HepG2 (cell line): ENCODE measurements around the gene CD44. TPM values are rescaled to one million over a fixed set of nuclear protein-coding genes. Genes with fewer than 3 reads are reported as not detected.

ENCODE experiments used
- ATAC-seq: fragments of 200-7000 bp; cut with Tn5 transposase; 3 replicates; pipeline ENCODE4 v1.9.1; 2020; ENCODE audit warnings: mild to moderate bottlenecking, moderate library complexity
- BruUV-seq: library from RNA; stranded (reverse); fragments of 400-500 nt; replicated peaks from 2 replicates; lab custom pipeline; 2021; lab: Mats Ljungman, UMichigan
- CTCF ChIA-PET: fragments of 300-600 bp; formaldehyde crosslinking; extraction: SDS; loops from one replicate; lab custom pipeline; 2021; ENCODE audit warnings: low total read pairs, inconsistent platforms, low intra/inter-chr PET ratio; lab: Yijun Ruan, JAX
- POLR2A ChIA-PET: fragments of 350-600 bp; sonication (Branson Sonifier 250); formaldehyde crosslinking; loops from one replicate; lab custom pipeline; 2020; ENCODE audit warnings: antibody characterized with exemption, inconsistent platforms; lab: Yijun Ruan, JAX
- DNase-seq: peaks from one replicate; pipeline ENCODE4 v3.0.0-alpha.2; 2015; ENCODE audit warnings: low spot score
- FAIRE-seq: peaks from 3 replicates; lab custom pipeline; 2011; peaks lifted over from hg19 to GRCh38; lab: Jason Lieb, UNC
- H2AFZ ChIP-seq: one replicate; pipeline ENCODE4 v1.6.1; 2011; ENCODE audit warnings: low read length, inconsistent platforms
- H3K27ac ChIP-seq: fragments of 300-600 bp; 3 replicates; pipeline ENCODE4 v1.8.0; 2011; ENCODE audit warnings: mixed run types, mild to moderate bottlenecking, mixed read lengths, low read length, inconsistent platforms; ENCODE audit not compliant: insufficient read depth; ENCODE audit errors: extremely low read length
- H3K27me3 ChIP-seq, 2 experiments: fragments of 200-600 bp in 1 of 2; 2 replicates in 1 of 2; 3 replicates in 1 of 2; pipeline versions ENCODE4 v1.6.0 to v1.8.0; 2011; ENCODE audit warnings: low read length in 2 of 2, mild to moderate bottlenecking in 2 of 2, moderate library complexity in 2 of 2, inconsistent platforms in 1 of 2; ENCODE audit not compliant: insufficient read depth in 2 of 2, control insufficient read depth in 1 of 2
- H3K36me3 ChIP-seq, 2 experiments: fragments of 200-600 bp in 1 of 2; replicated peaks in 1 of 2; 2 replicates in 1 of 2; 3 replicates in 1 of 2; pipeline versions ENCODE4 v1.5.1 to v1.8.0; 2011; ENCODE audit warnings: low read length in 2 of 2, inconsistent platforms in 1 of 2; ENCODE audit not compliant: insufficient read depth in 2 of 2, control insufficient read depth in 1 of 2
- H3K4me1 ChIP-seq: 2 replicates; pipeline ENCODE4 v1.5.1; 2012; ENCODE audit warnings: low read length, inconsistent platforms; ENCODE audit not compliant: insufficient read depth
- H3K4me2 ChIP-seq: 2 replicates; pipeline ENCODE4 v1.6.0; 2011; ENCODE audit warnings: low read depth, low read length, inconsistent platforms
- H3K4me3 ChIP-seq, 3 experiments: fragments of 200-600 bp in 1 of 3; sonication (generic), shearing (Covaris generic) in 1 of 3; replicated peaks in 1 of 3; 2 replicates each; pipeline ENCODE4 v1.5.1; 2011 to 2016; ENCODE audit warnings: low read length in 3 of 3, inconsistent platforms in 2 of 3, low read depth in 2 of 3, mild to moderate bottlenecking in 2 of 3, control low read depth in 1 of 3, mixed read lengths in 1 of 3; ENCODE audit not compliant: insufficient read depth in 1 of 3
- H3K79me2 ChIP-seq: one replicate; pipeline ENCODE4 v1.6.1; 2011; ENCODE audit warnings: low read length, inconsistent platforms; ENCODE audit not compliant: insufficient read depth
- H3K9ac ChIP-seq: 2 replicates; pipeline ENCODE4 v1.6.0; 2011; ENCODE audit warnings: mild to moderate bottlenecking, low read depth, low read length, inconsistent platforms; ENCODE audit not compliant: insufficient read depth
- H3K9me3 ChIP-seq: 2 replicates; pipeline ENCODE4 v1.5.1; 2012; ENCODE audit warnings: mild to moderate bottlenecking, low read length
- H4K20me1 ChIP-seq: 2 replicates; pipeline ENCODE4 v1.6.0; 2011; ENCODE audit warnings: inconsistent platforms, mild to moderate bottlenecking, low read length, moderate library complexity; ENCODE audit not compliant: insufficient read depth
- FOXA1 ChIP-seq, 2 experiments: fragments of 450-650 bp in 1 of 2; sonication (generic) in 1 of 2; formaldehyde crosslinking in 1 of 2; IDR thresholded peaks; 2 replicates each; pipeline versions ENCODE4 v1.4.0 to v1.6.1; 2016 to 2020; ENCODE audit warnings: missing genetic modification reagents in 1 of 2
- HMG20B ChIP-seq: conservative IDR thresholded peaks from 2 replicates; pipeline ENCODE4 v1.6.1; 2016; ENCODE audit warnings: missing genetic modification reagents, missing compliant biosample characterization
- NKX3-1 ChIP-seq: sonication (generic); formaldehyde crosslinking; IDR thresholded peaks from 2 replicates; pipeline ENCODE4 v1.5.0; 2020; ENCODE audit warnings: missing genetic modification reagents
- RARG ChIP-seq: sonication (generic); formaldehyde crosslinking; IDR thresholded peaks from 2 replicates; pipeline ENCODE4 v1.4.0; 2020; ENCODE audit warnings: low read depth, mild to moderate bottlenecking, missing genetic modification reagents
- RXRB ChIP-seq: IDR thresholded peaks from 2 replicates; pipeline ENCODE4 v1.6.1; 2016; ENCODE audit warnings: borderline replicate concordance, missing genetic modification reagents, missing compliant biosample characterization
- SMAD9 ChIP-seq: sonication (generic); formaldehyde crosslinking; IDR thresholded peaks from 2 replicates; pipeline ENCODE4 v1.5.1; 2020; ENCODE audit warnings: mild to moderate bottlenecking, missing genetic modification reagents
- ZFP62 ChIP-seq: sonication (generic); formaldehyde crosslinking; IDR thresholded peaks from 2 replicates; pipeline ENCODE4 v1.4.0; 2020; ENCODE audit warnings: missing genetic modification reagents
- ZKSCAN5 ChIP-seq: sonication (generic); formaldehyde crosslinking; IDR thresholded peaks from 2 replicates; pipeline ENCODE4 v1.5.1; 2020; ENCODE audit warnings: mild to moderate bottlenecking, missing genetic modification reagents
- ZNF616 ChIP-seq: sonication (generic); formaldehyde crosslinking; IDR thresholded peaks from 2 replicates; pipeline ENCODE4 v1.5.0; 2020; ENCODE audit warnings: low read depth, mild to moderate bottlenecking, missing genetic modification reagents
- ZNF746 ChIP-seq: sonication (generic); formaldehyde crosslinking; IDR thresholded peaks from 2 replicates; pipeline ENCODE4 v1.8.0; 2022; ENCODE audit warnings: mild to moderate bottlenecking, missing genetic modification reagents
- ZSCAN20 ChIP-seq: sonication (generic); formaldehyde crosslinking; IDR thresholded peaks from 2 replicates; pipeline ENCODE4 v1.4.0; 2020; ENCODE audit warnings: missing genetic modification reagents, mild to moderate bottlenecking, borderline replicate concordance
- WGBS: methylation state at CpG from one replicate; pipeline ENCODE4 v1.1.6; 2017; ENCODE audit warnings: low lambda C conversion rate; 5-methylcytosine and 5-hydroxymethylcytosine counted together
- in situ Hi-C: cut with HindIII; loops from 2 replicates; pipeline ENCODE4 v1.10.0; 2017; ENCODE audit warnings: low pct_unique_long_range_greater_than_20kb; ENCODE audit not compliant: extremely low pct_ligation_motif_present
- intact Hi-C: fragments of 100-400 bp; cut with micrococcal nuclease; formaldehyde crosslinking; loops from one replicate; pipeline ENCODE4 v1.10.0; 2022; ENCODE audit not compliant: unreplicated experiment
- polyA plus RNA-seq, 8 experiments: library from polyadenylated mRNA; depleted of rRNA in 3 of 8; stranded (reverse) in 7 of 8; unstranded in 1 of 8; fragments of >200 nt; fragmentation: Illumina TruSeq in 4 of 8; extraction: Trizol in 4 of 8; gene quantifications; 2 replicates each; pipeline versions ENCODE4 v1.2.1 to v1.2.3, GENCODE V29; 2011 to 2016; ENCODE audit warnings: low read depth in 4 of 8, missing spikeins in 1 of 8, mixed read lengths in 1 of 8; ENCODE audit not compliant: insufficient read depth in 1 of 8
- total RNA-seq, 5 experiments: library from RNA; depleted of rRNA; stranded (reverse); fragments of >200 nt; fragmentation: Illumina TruSeq; extraction: Trizol; gene quantifications; 2 replicates each; pipeline ENCODE4 v1.2.3, GENCODE V29; 2016; ENCODE audit warnings: low read depth in 1 of 5
- TF ChIP-seq, protein P1 (sequence below): sonication (generic); formaldehyde crosslinking; IDR thresholded peaks from 2 replicates; pipeline ENCODE4 v1.4.0; 2020; ENCODE audit warnings: missing genetic modification reagents, borderline replicate concordance

CD44 gene
- total and polyA plus RNA-seq, 2 of the 13 experiments (the other 11 are each of a cell fraction or from before 2014, with no cell fraction given), result 0.02 to 0.11 TPM

DNA sequence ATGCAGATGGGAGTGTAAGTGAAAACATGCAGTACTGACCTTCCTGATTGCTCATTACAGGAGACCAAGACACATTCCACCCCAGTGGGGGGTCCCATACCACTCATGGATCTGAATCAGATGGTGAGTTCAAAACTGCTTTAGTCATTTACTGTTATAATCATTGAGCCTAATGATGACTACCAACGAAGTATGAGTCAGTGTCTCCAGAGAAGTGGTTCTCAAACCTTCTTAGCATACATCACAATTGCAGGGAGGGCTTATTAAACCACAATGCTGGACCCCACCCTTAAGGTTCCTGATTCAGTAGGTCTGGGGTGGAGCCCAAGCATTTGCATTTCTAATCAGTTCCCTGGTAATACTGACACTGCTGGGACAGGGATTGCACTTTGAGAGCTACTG lies 75.8 kb downstream of the CD44 start:
- H3K27ac ChIP-seq, result no peak overlapping the region
- H2AFZ ChIP-seq, result no peak overlapping the region
- ChIA-PET POLR2A (no interaction called here), CTCF (no interaction called here)
- no peaks in the 10 kb centered on the region for H4K20me1 ChIP-seq
- DNase-seq (no peak), ATAC-seq (no peak), FAIRE-seq (no peak)
- H3K4me1 ChIP-seq, result peaks cover 12% of the 10 kb centered on the region
- intact Hi-C loops, result no loop called here
- H3K9me3 ChIP-seq, result no peaks in the 10 kb centered on the region
- H3K27me3 ChIP-seq, result peaks cover 0 to 4% of the 10 kb centered on the region in 2 experiments; a peak in 1 of 5 replicates
- TF ChIP-seq ZKSCAN5 (CRISPR knock-in tag), result no peak
- no peak for TF ChIP-seq ZSCAN20
- TF ChIP-seq RARG (CRISPR knock-in tag), result no peak
- TF ChIP-seq FOXA1 (IDR thresholded peaks at IDR 0.05), result no peak
- no peak for TF ChIP-seq FOXA1 (CRISPR knock-in tag; IDR thresholded peaks at IDR 0.05)
- TF ChIP-seq ZFP62 (CRISPR knock-in tag), result no peak
- no peak for TF ChIP-seq HMG20B (CRISPR knock-in tag)
- TF ChIP-seq ZNF616 (CRISPR knock-in tag), result no peak
- no peak for TF ChIP-seq ZNF746 (CRISPR knock-in tag)
- H3K9ac ChIP-seq, result no peak overlapping the region
- H3K36me3 ChIP-seq, result no peaks in the 10 kb centered on the region
- H3K4me2 ChIP-seq, result no peak overlapping the region
- H3K4me3 ChIP-seq, result no peak overlapping the region
- in situ Hi-C loops, result no loop called here
- WGBS, result 11% methylated on average over 1 of the region's 1 CpG
- BruUV-seq, result no TSS peak
- H3K79me2 ChIP-seq, result no peaks in the 10 kb centered on the region

DNA sequence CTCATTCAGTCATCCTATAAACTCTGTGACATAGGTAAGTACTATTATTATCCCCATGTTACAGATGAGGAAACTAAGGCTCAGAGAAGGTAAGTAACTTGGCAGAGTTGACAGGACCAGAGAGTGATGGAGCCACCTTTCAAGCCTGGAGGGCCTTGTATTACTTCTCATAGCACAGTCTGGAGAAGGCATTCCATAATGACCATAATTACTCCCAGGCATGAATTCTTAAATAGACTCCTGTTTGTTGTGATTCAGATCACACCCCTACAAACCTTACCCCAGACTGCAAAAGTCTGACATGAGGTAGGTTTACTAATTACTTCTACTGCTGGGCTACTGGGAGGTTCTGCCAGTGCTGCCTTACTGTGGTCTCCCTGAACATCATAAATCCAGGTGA lies 77.0 kb downstream of the CD44 start:
- H3K4me1 ChIP-seq, result peaks cover 12% of the 10 kb centered on the region
- FAIRE-seq, result no peak

More for the DNA sequence above, 77.0 kb downstream of the CD44 start:
- TF ChIP-seq NKX3-1 (CRISPR knock-in tag) (no peak), ZSCAN20 (no peak), RXRB (no peak), SMAD9 (CRISPR knock-in tag) (no peak)
- TF ChIP-seq, protein P1, sequence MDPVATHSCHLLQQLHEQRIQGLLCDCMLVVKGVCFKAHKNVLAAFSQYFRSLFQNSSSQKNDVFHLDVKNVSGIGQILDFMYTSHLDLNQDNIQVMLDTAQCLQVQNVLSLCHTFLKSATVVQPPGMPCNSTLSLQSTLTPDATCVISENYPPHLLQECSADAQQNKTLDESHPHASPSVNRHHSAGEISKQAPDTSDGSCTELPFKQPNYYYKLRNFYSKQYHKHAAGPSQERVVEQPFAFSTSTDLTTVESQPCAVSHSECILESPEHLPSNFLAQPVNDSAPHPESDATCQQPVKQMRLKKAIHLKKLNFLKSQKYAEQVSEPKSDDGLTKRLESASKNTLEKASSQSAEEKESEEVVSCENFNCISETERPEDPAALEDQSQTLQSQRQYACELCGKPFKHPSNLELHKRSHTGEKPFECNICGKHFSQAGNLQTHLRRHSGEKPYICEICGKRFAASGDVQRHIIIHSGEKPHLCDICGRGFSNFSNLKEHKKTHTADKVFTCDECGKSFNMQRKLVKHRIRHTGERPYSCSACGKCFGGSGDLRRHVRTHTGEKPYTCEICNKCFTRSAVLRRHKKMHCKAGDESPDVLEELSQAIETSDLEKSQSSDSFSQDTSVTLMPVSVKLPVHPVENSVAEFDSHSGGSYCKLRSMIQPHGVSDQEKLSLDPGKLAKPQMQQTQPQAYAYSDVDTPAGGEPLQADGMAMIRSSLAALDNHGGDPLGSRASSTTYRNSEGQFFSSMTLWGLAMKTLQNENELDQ, result no peak
- Histone ChIP-seq H3K36me3 (no peaks in the 10 kb centered on the region), H3K9me3 (no peaks in the 10 kb centered on the region), H3K4me2 (no peak overlapping the region), H4K20me1 (no peaks in the 10 kb centered on the region), H3K4me3 (no peak overlapping the region), H3K9ac (no peak overlapping the region), H3K27me3 (peaks cover 0 to 8% of the 10 kb centered on the region in 2 experiments; a peak in 1 of 5 replicates), H3K27ac (no peak overlapping the region), H2AFZ (no peak overlapping the region), H3K79me2 (no peaks in the 10 kb centered on the region)
- ATAC-seq (no peak), DNase-seq (no peak)
- no TSS peak for BruUV-seq
- POLR2A ChIA-PET, result no interaction called here
- in situ Hi-C loops (no loop called here), intact Hi-C loops (no loop called here)
- CTCF ChIA-PET, result no interaction called here
